Sigmoid colon (tissue), 7 donors: ENCODE results near the gene SH3PXD2B. TPM values are rescaled to one million over a fixed set of nuclear protein-coding genes. Genes with fewer than 3 reads are reported as not detected.
"Not testable (repeated sequence)": the region's sequence is repeated elsewhere in the genome, so short reads cannot be mapped to it uniquely, and the experiment has no call there.

ENCODE experiments used
- DNase-seq: peaks from one replicate; pipeline ENCODE4 v3.0.0-alpha.2; 2019
- H3K27ac ChIP-seq, 4 donors: fragments of 200-600 bp; sonication (generic); one replicate each; pipeline ENCODE4 v1.5.1; 2016 to 2019; ENCODE audit warnings: mild to moderate bottlenecking in 1 of 4
- H3K27me3 ChIP-seq, 3 donors: fragments of 200-600 bp; sonication (generic); one replicate each; pipeline ENCODE4 v1.5.1; 2019; ENCODE audit warnings: mild to moderate bottlenecking in 1 of 3
- H3K36me3 ChIP-seq, 4 donors: fragments of 200-600 bp; sonication (generic); one replicate each; pipeline ENCODE4 v1.5.1; 2016 to 2019
- H3K4me1 ChIP-seq, 4 donors: fragments of 200-600 bp; sonication (generic); one replicate each; pipeline ENCODE4 v1.5.1; 2017 to 2019
- H3K4me3 ChIP-seq, 4 donors: fragments of 200-600 bp; sonication (generic); one replicate each; pipeline ENCODE4 v1.5.1; 2017 to 2019; ENCODE audit warnings: mild to moderate bottlenecking in 2 of 4, moderate library complexity in 1 of 4
- H3K9me3 ChIP-seq, 4 donors: fragments of 200-600 bp in 3 of 4; sonication (generic) in 3 of 4; one replicate each; pipeline versions ENCODE4 v1.5.1 to v1.6.1; 2013 to 2019
- CTCF ChIP-seq, 4 experiments: fragments of 450-650 bp in 3 of 4; fragments of 200-600 bp in 1 of 4; IDR thresholded peaks; one replicate each; pipeline ENCODE4 v1.5.1; 2016 to 2019; ENCODE audit warnings: antibody characterized with exemption in 4 of 4, mild to moderate bottlenecking in 3 of 4, moderate library complexity in 2 of 4
- EP300 ChIP-seq, 4 donors: sonication (generic); formaldehyde crosslinking; IDR thresholded peaks; one replicate each; pipeline ENCODE4 v1.6.1; 2017; ENCODE audit warnings: antibody characterized with exemption in 4 of 4
- POLR2A ChIP-seq, 2 donors: fragments of 450-650 bp; IDR thresholded peaks; one replicate each; pipeline ENCODE4 v1.6.1; 2016; ENCODE audit warnings: antibody characterized with exemption in 2 of 2, mild to moderate bottlenecking in 2 of 2, moderate library complexity in 2 of 2
- POLR2AphosphoS5 ChIP-seq, 4 donors: sonication (generic); formaldehyde crosslinking; IDR thresholded peaks; one replicate each; pipeline ENCODE4 v1.6.1; 2017; ENCODE audit warnings: antibody characterized with exemption in 4 of 4
- WGBS, 2 donors: extraction: QIAGEN DNeasy Blood & Tissue Kit; methylation state at CpG; one replicate each; pipeline ENCODE4 v1.1.7; 2013; 5-methylcytosine and 5-hydroxymethylcytosine counted together
- intact Hi-C: fragments of 100-400 bp; cut with DNase I; formaldehyde crosslinking; loops from one replicate; pipeline ENCODE4 v1.15.1; 2023
- polyA plus RNA-seq, 3 donors: library from polyadenylated mRNA; stranded (reverse); fragments of 200-250 nt; gene quantifications; one replicate each; pipeline ENCODE4 v1.2.3, GENCODE V29; 2013
- total RNA-seq, 4 donors: library from RNA; depleted of rRNA; stranded (reverse); fragments of >200 nt; gene quantifications; one replicate each; pipeline ENCODE4 v1.1.0, GENCODE V29; 2016
- donor health status: healthy with polysubstance abuse.
- donor health status: Bipolar disorder and iron deficiency.
- donor health status: healthy.

Gene SH3PXD2B
- total and polyA plus RNA-seq, 7 donors, result 3.6 to 45.7 (median 19.3) TPM

GRCh38 chr5:172294831-172295230 is 159.5 kb downstream of the SH3PXD2B start:
- no peak for DNase-seq
- H3K36me3 ChIP-seq, result no peaks in the 10 kb centered on the region
- no peak overlapping the region for H3K4me3 ChIP-seq
- no peaks in the 10 kb centered on the region for H3K9me3 ChIP-seq
- no peaks in the 10 kb centered on the region for H3K27me3 ChIP-seq
- H3K4me1 ChIP-seq, result peaks cover 0 to 6% (median 1%) of the 10 kb centered on the region in 4 donors
- H3K27ac ChIP-seq, result no peak overlapping the region
- TF ChIP-seq POLR2A (IDR thresholded peaks at IDR 0.05), result no peak
- no peak for TF ChIP-seq EP300 (IDR thresholded peaks at IDR 0.05)
- TF ChIP-seq POLR2AphosphoS5 (IDR thresholded peaks at IDR 0.05), result no peak
- TF ChIP-seq CTCF (IDR thresholded peaks at IDR 0.05), result no peak
- intact Hi-C loops, result no loop called here

DNA sequence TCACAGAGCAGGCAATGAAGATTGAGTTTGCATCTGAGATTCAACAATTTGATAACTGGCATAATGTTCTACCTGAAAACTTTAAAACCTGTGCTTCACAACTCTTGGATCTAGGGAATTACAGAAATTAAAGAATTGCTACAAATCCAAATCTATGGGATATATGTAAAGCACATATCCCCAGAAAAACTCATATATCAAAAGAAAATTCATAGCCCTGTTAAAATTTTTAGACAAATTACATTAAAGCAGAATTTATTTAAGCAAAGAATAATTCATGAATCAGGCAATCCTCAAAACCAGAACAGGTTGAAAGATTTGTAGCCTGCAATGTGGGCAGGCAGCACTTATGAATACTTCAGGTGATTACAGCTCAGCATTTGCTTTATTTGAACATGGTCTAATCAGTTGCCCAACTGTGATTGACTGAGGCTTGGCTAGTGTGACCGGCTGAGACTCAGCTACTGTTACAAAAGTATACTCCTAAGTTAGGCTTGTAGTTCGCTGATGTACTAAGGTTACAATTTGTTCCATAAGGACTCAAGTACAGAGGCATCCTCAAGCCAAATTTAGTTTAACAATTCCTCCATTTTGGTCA is 160.5 kb downstream of the SH3PXD2B start:
- no peak overlapping the region for H3K27ac ChIP-seq
- DNase-seq, result no peak
- H3K36me3 ChIP-seq, result no peaks in the 10 kb centered on the region
- H3K27me3 ChIP-seq, result no peaks in the 10 kb centered on the region
- 72 to 92% methylated on average over 2 of the region's 2 CpGs for WGBS, 2 donors
- intact Hi-C loops, result no loop called here
- no peaks in the 10 kb centered on the region for H3K9me3 ChIP-seq
- H3K4me3 ChIP-seq, result no peak overlapping the region
- peaks cover 0 to 6% (median 1%) of the 10 kb centered on the region in 4 donors for H3K4me1 ChIP-seq
- TF ChIP-seq CTCF (IDR thresholded peaks at IDR 0.05) (peak in 1 of 4 experiments; percentile 9), EP300 (IDR thresholded peaks at IDR 0.05) (no peak)

- TF ChIP-seq EP300 (IDR thresholded peaks at IDR 0.05) (no peak), CTCF (IDR thresholded peaks at IDR 0.05) (peak; percentile 46 to 71 (median 60)), POLR2AphosphoS5 (IDR thresholded peaks at IDR 0.05) (peak; percentile 25 to 66 (median 50)), POLR2A (IDR thresholded peaks at IDR 0.05) (no peak)
- Histone ChIP-seq H3K4me3 (no peak overlapping the region), H3K4me1 (peaks cover 0 to 6% (median 1%) of the 10 kb centered on the region in 4 donors), H3K27ac (no peak overlapping the region), H3K9me3 (no peaks in the 10 kb centered on the region), H3K36me3 (no peaks in the 10 kb centered on the region), H3K27me3 (no peaks in the 10 kb centered on the region)
- peak; percentile 88 for DNase-seq
- 47 to 49% methylated on average over 5 of the region's 5 CpGs for WGBS, 2 donors
- intact Hi-C loops, result no loop called here
Observed at GRCh38 chr5:172293054-172293744, 161.1 kb downstream of the SH3PXD2B start.

- H3K4me1 ChIP-seq, H3K4me3 ChIP-seq, H3K27ac ChIP-seq, intact Hi-C loops, DNase-seq, H3K36me3 ChIP-seq, H3K9me3 ChIP-seq, H3K27me3 ChIP-seq: not testable (repeated sequence)
- WGBS, 2 donors, result 76 to 85% methylated on average over 5 of the region's 5 CpGs
Observed at GRCh38 chr5:172291837-172292236, 162.5 kb downstream of the SH3PXD2B start.

- peaks cover 0 to 13% (median 3%) of the 10 kb centered on the region in 4 donors for H3K4me1 ChIP-seq
- no peaks in the 10 kb centered on the region for H3K27me3 ChIP-seq
- H3K4me3 ChIP-seq, result no peak overlapping the region
- TF ChIP-seq EP300 (IDR thresholded peaks at IDR 0.05) (no peak), CTCF (IDR thresholded peaks at IDR 0.05) (no peak), POLR2AphosphoS5 (IDR thresholded peaks at IDR 0.05) (no peak), POLR2A (IDR thresholded peaks at IDR 0.05) (no peak)
- H3K9me3 ChIP-seq, result no peaks in the 10 kb centered on the region
- intact Hi-C loops, result loop anchor here (5.0 to 10.0 kb wide), 2 partner anchors 376 to 904 kb away; partner anchors contain the start of gene NPM1
- H3K27ac ChIP-seq, result no peak overlapping the region
- H3K36me3 ChIP-seq, result no peaks in the 10 kb centered on the region
- DNase-seq, result no peak
- 96% methylated on average over 4 of the region's 4 CpGs for WGBS, 2 donors
Observed at GRCh38 chr5:172288465-172288864, 165.9 kb downstream of the SH3PXD2B start.

GRCh38 chr5:172287140-172287539 is 167.2 kb downstream of the SH3PXD2B start:
- not testable (repeated sequence) for DNase-seq, H3K27ac ChIP-seq, H3K27me3 ChIP-seq, H3K9me3 ChIP-seq, H3K4me3 ChIP-seq, H3K36me3 ChIP-seq
- intact Hi-C loops, result loop anchor here (5.0 to 10.0 kb wide), 2 partner anchors 375 to 902 kb away; partner anchors contain the start of gene NPM1
- peaks cover 0 to 14% (median 7%) of the 10 kb centered on the region in 4 donors for H3K4me1 ChIP-seq
- WGBS, 2 donors, result 77 to 90% methylated on average over 3 of the region's 3 CpGs
